Smooth muscle cell (in vitro differentiated cells): ENCODE data around the gene THSD4. TPM values are rescaled to one million over a fixed set of nuclear protein-coding genes. Genes with fewer than 3 reads are reported as not detected.
A peak's percentile ranks its signal among the peaks of the same experiment; 100 is the strongest.

Experiments used
- DNase-seq: peaks from one replicate; lab custom pipeline; 2025; ENCODE audit not compliant: unreplicated experiment; lab: John Stamatoyannopoulos, UW
- H2AFZ ChIP-seq: fragments of 200-600 bp; sonication (generic); 2 replicates; pipeline ENCODE4 v1.6.0; 2016; ENCODE audit warnings: antibody characterized with exemption, low read depth, mild to moderate bottlenecking
- H3F3A ChIP-seq: fragments of 200-600 bp; sonication (generic); 2 replicates; pipeline ENCODE4 v1.6.0; 2017; ENCODE audit warnings: antibody characterized with exemption, low read depth
- H3K27ac ChIP-seq: fragments of 200-600 bp; sonication (generic); 2 replicates; pipeline ENCODE4 v1.5.1; 2016; ENCODE audit warnings: low read depth, mild to moderate bottlenecking
- H3K27me3 ChIP-seq: fragments of 200-600 bp; sonication (generic); 2 replicates; pipeline ENCODE4 v1.6.1; 2016; ENCODE audit warnings: low read depth, mild to moderate bottlenecking
- H3K36me3 ChIP-seq: fragments of 200-600 bp; sonication (generic); 2 replicates; pipeline ENCODE4 v1.5.1; 2016; ENCODE audit warnings: low read depth
- H3K4me1 ChIP-seq: fragments of 200-600 bp; sonication (generic); 2 replicates; pipeline ENCODE4 v1.5.1; 2016; ENCODE audit warnings: low read depth
- H3K4me2 ChIP-seq: fragments of 200-600 bp; sonication (generic); 2 replicates; pipeline ENCODE4 v1.6.0; 2016; ENCODE audit warnings: mild to moderate bottlenecking
- H3K4me3 ChIP-seq: fragments of 200-600 bp; sonication (generic); 2 replicates; pipeline ENCODE4 v1.5.1; 2016; ENCODE audit warnings: mild to moderate bottlenecking
- H3K79me2 ChIP-seq: fragments of 200-600 bp; sonication (generic); 2 replicates; pipeline ENCODE4 v1.6.0; 2016; ENCODE audit warnings: low read depth, mild to moderate bottlenecking
- H3K9ac ChIP-seq: fragments of 200-600 bp; sonication (generic); 2 replicates; pipeline ENCODE4 v1.6.0; 2016; ENCODE audit warnings: low read depth
- H3K9me3 ChIP-seq: fragments of 200-600 bp; sonication (generic); replicated peaks from 2 replicates; pipeline ENCODE4 v1.5.1; 2016; ENCODE audit warnings: low read depth
- H4K20me1 ChIP-seq: fragments of 200-600 bp; sonication (generic); 2 replicates; pipeline ENCODE4 v1.6.0; 2016; ENCODE audit warnings: low read depth
- CTCF ChIP-seq: fragments of 200-600 bp; sonication (generic); IDR thresholded peaks from 2 replicates; pipeline ENCODE4 v1.5.1; 2017; ENCODE audit warnings: borderline replicate concordance, mild to moderate bottlenecking, antibody characterized with exemption; ENCODE audit not compliant: insufficient read depth, poor library complexity, severe bottlenecking
- WGBS: methylation state at CpG from one replicate; pipeline ENCODE4 v1.1.7; 2016; ENCODE audit warnings: low lambda C conversion rate; 5-methylcytosine and 5-hydroxymethylcytosine counted together
- polyA plus RNA-seq: library from polyadenylated mRNA; unstranded; fragments of >200 nt; fragmentation: Nextera tagmentation; extraction: Ambion mirVana; gene quantifications from 2 replicates; pipeline ENCODE4 v1.2.1, GENCODE V29; 2016
- total RNA-seq: library from RNA; depleted of rRNA; stranded (reverse); fragments of >200 nt; gene quantifications from 2 replicates; pipeline ENCODE4 v1.2.3, GENCODE V29; 2014

Gene THSD4
- total and polyA plus RNA-seq, 2 experiments from 2014 or later, result 2.5 to 4.1 TPM

GRCh38 chr15:71256934-71257664 lies 141.8 kb downstream of the THSD4 start:
- DNase-seq, result no peak
- no peaks in the 10 kb centered on the region for H3F3A ChIP-seq
- no peaks in the 10 kb centered on the region for H3K27me3 ChIP-seq
- WGBS, result 97% methylated on average over 5 of the region's 5 CpGs
- no peak overlapping the region for H3K4me2 ChIP-seq
- H2AFZ ChIP-seq, result no peak overlapping the region
- no peak overlapping the region for H3K4me3 ChIP-seq
- no peak for TF ChIP-seq CTCF
- no peaks in the 10 kb centered on the region for H3K9me3 ChIP-seq
- no peaks in the 10 kb centered on the region for H3K4me1 ChIP-seq
- H4K20me1 ChIP-seq, result no peaks in the 10 kb centered on the region
- no peaks in the 10 kb centered on the region for H3K36me3 ChIP-seq
- no peak overlapping the region for H3K9ac ChIP-seq
- H3K27ac ChIP-seq, result no peak overlapping the region
- H3K79me2 ChIP-seq, result no peaks in the 10 kb centered on the region

DNA sequence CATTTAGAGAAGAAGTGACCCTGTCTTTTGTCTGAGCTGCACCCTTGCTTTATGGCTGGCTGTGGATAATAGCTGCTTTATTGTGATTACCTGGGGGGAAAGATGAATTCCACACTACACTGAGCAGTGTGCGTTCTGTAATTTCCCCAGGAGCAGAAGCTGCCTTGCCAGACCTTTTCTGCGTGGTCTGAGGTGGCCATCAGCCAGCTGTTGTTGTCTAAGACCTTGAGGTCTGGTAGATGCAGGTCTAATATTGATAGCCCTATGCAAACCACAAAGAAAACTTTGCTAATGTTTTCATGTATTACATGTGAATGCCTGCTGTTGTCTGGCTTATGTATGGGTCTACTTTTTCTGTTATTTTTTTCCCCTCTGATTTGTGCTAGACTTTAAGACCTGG lies 144.6 kb downstream of the THSD4 start:
- H3K27ac ChIP-seq, result no peak overlapping the region
- H2AFZ ChIP-seq, result no peak overlapping the region
- H3K36me3 ChIP-seq, result no peaks in the 10 kb centered on the region
- no peaks in the 10 kb centered on the region for H3K9me3 ChIP-seq
- no peaks in the 10 kb centered on the region for H3K79me2 ChIP-seq
- H3K27me3 ChIP-seq, result no peaks in the 10 kb centered on the region
- no peak overlapping the region for H3K4me2 ChIP-seq
- no peaks in the 10 kb centered on the region for H3F3A ChIP-seq
- 59% methylated on average over 2 of the region's 2 CpGs for WGBS
- no peaks in the 10 kb centered on the region for H4K20me1 ChIP-seq
- no peak for DNase-seq
- H3K4me3 ChIP-seq, result no peak overlapping the region
- no peak for TF ChIP-seq CTCF
- H3K9ac ChIP-seq, result no peak overlapping the region
- no peaks in the 10 kb centered on the region for H3K4me1 ChIP-seq

DNA sequence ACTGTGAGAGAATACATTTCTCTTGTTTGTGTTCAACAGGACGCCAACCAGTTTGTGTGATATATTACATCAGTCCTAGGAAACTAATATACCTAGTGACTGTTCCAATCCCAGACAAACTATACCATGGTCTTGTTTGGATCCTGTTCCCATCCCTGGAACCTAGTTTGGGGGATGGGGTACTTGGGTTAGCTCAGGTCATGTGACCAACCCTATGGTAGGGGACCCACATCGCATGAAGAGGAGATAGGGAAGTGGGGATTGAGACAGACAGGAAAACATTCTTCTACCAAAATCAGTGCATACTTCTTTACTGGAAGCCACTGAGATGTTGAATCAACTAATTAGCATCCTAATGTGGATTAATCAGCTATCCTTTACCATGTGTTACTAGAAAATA lies 146.1 kb downstream of the THSD4 start:
- no peak for TF ChIP-seq CTCF
- no peaks in the 10 kb centered on the region for H3K27me3 ChIP-seq

GRCh38 chr15:71261909-71262308 lies 146.6 kb downstream of the THSD4 start:
- Histone ChIP-seq H3K9me3 (no peaks in the 10 kb centered on the region), H3K4me3 (no peak overlapping the region)
- WGBS, result 19% methylated on average over 6 of the region's 6 CpGs

More for the DNA sequence above, 146.1 kb downstream of the THSD4 start:
- H3K27ac ChIP-seq, result peak overlapping the region; percentile 49
- H3K36me3 ChIP-seq, result no peaks in the 10 kb centered on the region
- no peak overlapping the region for H3K9ac ChIP-seq
- H3K9me3 ChIP-seq, result no peaks in the 10 kb centered on the region
- no peak overlapping the region for H2AFZ ChIP-seq
- H4K20me1 ChIP-seq, result no peaks in the 10 kb centered on the region
- H3K4me1 ChIP-seq, result no peaks in the 10 kb centered on the region
- DNase-seq, result no peak
- no peaks in the 10 kb centered on the region for H3K79me2 ChIP-seq
- no peaks in the 10 kb centered on the region for H3F3A ChIP-seq
- WGBS, result 85% methylated on average over 2 of the region's 2 CpGs
- no peak overlapping the region for H3K4me3 ChIP-seq
- peak overlapping the region; percentile 41 for H3K4me2 ChIP-seq

More at GRCh38 chr15:71261909-71262308, 146.6 kb downstream of the THSD4 start:
- H3K36me3 ChIP-seq, result no peaks in the 10 kb centered on the region
- H2AFZ ChIP-seq, result no peak overlapping the region
- H3K27me3 ChIP-seq, result no peaks in the 10 kb centered on the region
- H3K79me2 ChIP-seq, result no peaks in the 10 kb centered on the region
- no peaks in the 10 kb centered on the region for H4K20me1 ChIP-seq
- H3K27ac ChIP-seq, result peak overlapping the region; percentile 49
- TF ChIP-seq CTCF, result no peak
- no peaks in the 10 kb centered on the region for H3F3A ChIP-seq
- no peak for DNase-seq
- no peak overlapping the region for H3K9ac ChIP-seq
- peak overlapping the region; percentile 41 for H3K4me2 ChIP-seq
- no peaks in the 10 kb centered on the region for H3K4me1 ChIP-seq
